ENCODE results near the gene TC2N. TPM values are rescaled to one million over a fixed set of nuclear protein-coding genes. Genes with fewer than 3 reads are reported as not detected.
"Not testable (repeated sequence)": the region's sequence is repeated elsewhere in the genome, so short reads cannot be mapped to it uniquely, and the experiment has no call there.

TC2N gene
- total and polyA plus RNA-seq, 5 experiments from 2014 or later: 125 to 309 (median 167) TPM

GRCh38 chr14:91876492-91876891 lies 9.2 kb upstream of the TC2N start:
- no peak for ATAC-seq
- peak overlapping the region in 1 of 10 donors; percentile 21 for H3K4me3 Mint-ChIP-seq
- peaks cover 0 to 3% (median 0%) of the 10 kb centered on the region in 9 donors for H3K9me3 Mint-ChIP-seq

GRCh38 chr14:91875525-91876286 lies 8.4 kb upstream of the TC2N start:
- H3K4me1 Mint-ChIP-seq: peaks cover 56 to 99% (median 94%) of the 10 kb centered on the region in 4 donors
- H3K27me3 Mint-ChIP-seq: no peaks in the 10 kb centered on the region
- H3K4me3 Mint-ChIP-seq: peak overlapping the region in 7 of 10 donors; percentile 12 to 75 (median 55)
- H3K9me3 Mint-ChIP-seq: no peaks in the 10 kb centered on the region
- POLR2A ChIA-PET: interaction anchor here (2.7 to 12.3 kb wide), 5 partner anchors 8 to 40 kb away, joined by 13 to 317 read pairs (median 59); partner anchors contain the start of gene TC2N
- no peaks in the 10 kb centered on the region for H3K36me3 Mint-ChIP-seq
- no peak for ATAC-seq
- peak overlapping the region; percentile 95 to 100 (median 98) for H3K27ac Mint-ChIP-seq
- DNase-seq: peak in 1 of 10 donors; percentile 1

More at GRCh38 chr14:91876492-91876891, 9.2 kb upstream of the TC2N start:
- POLR2A ChIA-PET: interaction anchor here (2.7 to 12.3 kb wide), 3 partner anchors 9 to 41 kb away, joined by 13 to 317 read pairs (median 55); partner anchors contain the start of gene TC2N
- peak overlapping the region; percentile 4 to 98 (median 94) for H3K27ac Mint-ChIP-seq
- peak in 1 of 10 donors; percentile 8 for DNase-seq
- H3K4me1 Mint-ChIP-seq: peaks cover 57 to 99% (median 94%) of the 10 kb centered on the region in 4 donors
- H3K27me3 Mint-ChIP-seq: no peaks in the 10 kb centered on the region
- H3K36me3 Mint-ChIP-seq: no peaks in the 10 kb centered on the region

- Mint-ChIP-seq H3K36me3 (no peaks in the 10 kb centered on the region), H3K27me3 (no peaks in the 10 kb centered on the region), H3K4me3 (peak overlapping the region; percentile 78 to 92 (median 84)), H3K27ac (peak overlapping the region; percentile 95 to 100 (median 98)), H3K9me3 (no peaks in the 10 kb centered on the region), H3K4me1 (peaks cover 58 to 99% (median 98%) of the 10 kb centered on the region in 4 donors)
- POLR2A ChIA-PET: interaction anchor here (0.9 to 12.3 kb wide), 18 partner anchors 7 to 813 kb away, joined by 3 to 317 read pairs (median 4); partner anchors contain the start of genes CPSF2, NDUFB1, PPP4R3A and RPS6KA5
- DNase-seq: peak; percentile 42 to 93 (median 82)
- ATAC-seq: peak; percentile 71 to 82
Measured at GRCh38 chr14:91873471-91874415, 6.4 kb upstream of the TC2N start.

- Mint-ChIP-seq H3K4me3 (peak overlapping the region; percentile 78 to 92 (median 84)), H3K27me3 (no peaks in the 10 kb centered on the region), H3K4me1 (peaks cover 56 to 99% (median 98%) of the 10 kb centered on the region in 4 donors), H3K27ac (peak overlapping the region; percentile 95 to 100 (median 98)), H3K36me3 (no peaks in the 10 kb centered on the region), H3K9me3 (no peaks in the 10 kb centered on the region)
- POLR2A ChIA-PET: interaction anchor here (0.7 to 12.3 kb wide), 23 partner anchors 8 to 812 kb away, joined by 3 to 317 read pairs (median 4); partner anchors contain the start of genes CPSF2, NDUFB1 and RPS6KA5
- peak; percentile 41 to 82 (median 69) for DNase-seq
- ATAC-seq: peak; percentile 48 to 56
Measured at GRCh38 chr14:91872517-91873470, 5.5 kb upstream of the TC2N start.

GRCh38 chr14:91872011-91872501 lies 4.7 kb upstream of the TC2N start:
- H3K27ac Mint-ChIP-seq: peak overlapping the region; percentile 95 to 100 (median 98)
- DNase-seq: peak in 2 of 10 donors; percentile 33 to 66
- no peaks in the 10 kb centered on the region for H3K36me3 Mint-ChIP-seq
- peak overlapping the region; percentile 78 to 92 (median 84) for H3K4me3 Mint-ChIP-seq
- no peaks in the 10 kb centered on the region for H3K27me3 Mint-ChIP-seq
- ATAC-seq: peak in 1 of 2 donors; percentile 4
- H3K4me1 Mint-ChIP-seq: peaks cover 54 to 99% (median 98%) of the 10 kb centered on the region in 4 donors
- H3K9me3 Mint-ChIP-seq: no peaks in the 10 kb centered on the region
- POLR2A ChIA-PET: interaction anchor here (0.9 to 12.3 kb wide), 18 partner anchors 8 to 779 kb away, joined by 3 to 317 read pairs (median 6); partner anchors contain the start of gene PPP4R3A

- not testable (repeated sequence) for DNase-seq, H3K9me3 Mint-ChIP-seq, ATAC-seq, H3K36me3 Mint-ChIP-seq, H3K27me3 Mint-ChIP-seq
- peak overlapping the region; percentile 95 to 100 (median 98) for H3K27ac Mint-ChIP-seq
- POLR2A ChIA-PET: interaction anchor here (0.6 to 12.3 kb wide), 16 partner anchors 10 to 780 kb away, joined by 3 to 317 read pairs (median 8); partner anchors contain the start of genes CATSPERB and PPP4R3A
- H3K4me1 Mint-ChIP-seq: peaks cover 53 to 99% (median 98%) of the 10 kb centered on the region in 4 donors
- H3K4me3 Mint-ChIP-seq: peak overlapping the region; percentile 78 to 92 (median 84)
Measured at GRCh38 chr14:91871401-91871800, 4.1 kb upstream of the TC2N start.

- Mint-ChIP-seq H3K36me3 (no peaks in the 10 kb centered on the region), H3K27ac (peak overlapping the region; percentile 94 to 100 (median 98)), H3K4me1 (peaks cover 48 to 99% (median 97%) of the 10 kb centered on the region in 4 donors), H3K27me3 (no peaks in the 10 kb centered on the region), H3K4me3 (peak overlapping the region; percentile 65 to 90 (median 84)), H3K9me3 (no peaks in the 10 kb centered on the region)
- POLR2A ChIA-PET: interaction anchor here (0.7 to 12.3 kb wide), 6 partner anchors 9 to 173 kb away, joined by 4 to 317 read pairs (median 57); no protein-coding TSS in a partner anchor
- DNase-seq: no peak
- no peak for ATAC-seq
Measured at GRCh38 chr14:91870890-91871289, 3.6 kb upstream of the TC2N start.

- Mint-ChIP-seq H3K4me1 (peaks cover 43 to 94% (median 90%) of the 10 kb centered on the region in 4 donors), H3K36me3 (no peaks in the 10 kb centered on the region), H3K27me3 (no peaks in the 10 kb centered on the region), H3K4me3 (peak overlapping the region; percentile 65 to 90 (median 84)), H3K27ac (peak overlapping the region; percentile 94 to 100 (median 98)), H3K9me3 (no peaks in the 10 kb centered on the region)
- peak; percentile 48 to 61 for ATAC-seq
- POLR2A ChIA-PET: interaction anchor here (0.5 to 12.3 kb wide), 9 partner anchors 9 to 798 kb away, joined by 3 to 317 read pairs (median 7); no protein-coding TSS in a partner anchor
- peak; percentile 37 to 86 (median 71) for DNase-seq
Measured at GRCh38 chr14:91870001-91870400, 2.7 kb upstream of the TC2N start.

- H3K27ac Mint-ChIP-seq: peak overlapping the region; percentile 94 to 100 (median 98)
- POLR2A ChIA-PET: interaction anchor here (0.5 to 12.3 kb wide), 11 partner anchors 8 to 797 kb away, joined by 3 to 317 read pairs (median 7); no protein-coding TSS in a partner anchor
- no peaks in the 10 kb centered on the region for H3K9me3 Mint-ChIP-seq
- no peaks in the 10 kb centered on the region for H3K27me3 Mint-ChIP-seq
- H3K4me1 Mint-ChIP-seq: peaks cover 42 to 93% (median 87%) of the 10 kb centered on the region in 4 donors
- ATAC-seq (peak in 1 of 2 donors; percentile 0), DNase-seq (no peak)
- H3K36me3 Mint-ChIP-seq: no peaks in the 10 kb centered on the region
- peak overlapping the region; percentile 65 to 90 (median 84) for H3K4me3 Mint-ChIP-seq
Measured at GRCh38 chr14:91869556-91869955, 2.2 kb upstream of the TC2N start.

GRCh38 chr14:91866511-91867295 lies 633 bp downstream of the TC2N start:
- H3K36me3 Mint-ChIP-seq: peaks cover 8 to 23% (median 17%) of the 10 kb centered on the region in 3 donors
- POLR2A ChIA-PET: interaction anchor here (0.5 to 12.3 kb wide), 23 partner anchors 9 to 1484 kb away, joined by 3 to 317 read pairs (median 4); partner anchors contain the start of genes PPP4R3A and RPS6KA5
- H3K27me3 Mint-ChIP-seq: no peaks in the 10 kb centered on the region
- peaks cover 30 to 92% (median 86%) of the 10 kb centered on the region in 4 donors for H3K4me1 Mint-ChIP-seq
- DNase-seq: peak in 1 of 10 donors; percentile 51
- peak overlapping the region; percentile 96 to 100 (median 98) for H3K27ac Mint-ChIP-seq
- H3K4me3 Mint-ChIP-seq: peak overlapping the region; percentile 82 to 99 (median 95)
- H3K9me3 Mint-ChIP-seq: no peaks in the 10 kb centered on the region
- ATAC-seq: peak; percentile 15 to 18
